Activated CD4-positive, alpha-beta T cell treated with anti-CD3 and anti-CD28 coated beads, Interleukin-2, amount 10 ng/mL, durations not matched to agents 24 days and 14 days (primary cell): ENCODE results near the gene PEX5. TPM values are rescaled to one million over a fixed set of nuclear protein-coding genes. Genes with fewer than 3 reads are reported as not detected.
A peak's percentile ranks its signal among the peaks of the same experiment; 100 is the strongest.
"Not testable (repeated sequence)": the region's sequence is repeated elsewhere in the genome, so short reads cannot be mapped to it uniquely, and the experiment has no call there.

Experiments used
- DNase-seq: peaks from one replicate; pipeline ENCODE4 v3.0.0; 2022
- H3K27ac Mint-ChIP-seq: one replicate; pipeline ENCODE4 v1.8.0; 2022; ENCODE audit warnings: mild to moderate bottlenecking, mixed read lengths
- H3K27me3 Mint-ChIP-seq: one replicate; pipeline ENCODE4 v1.8.0; 2022; ENCODE audit warnings: mixed read lengths
- H3K36me3 Mint-ChIP-seq: one replicate; pipeline ENCODE4 v1.8.0; 2022; ENCODE audit warnings: low read depth, mild to moderate bottlenecking, mixed read lengths
- H3K4me1 Mint-ChIP-seq: one replicate; pipeline ENCODE4 v1.8.0; 2021; ENCODE audit warnings: mixed read lengths
- H3K4me3 Mint-ChIP-seq: one replicate; pipeline ENCODE4 v1.8.0; 2022; ENCODE audit warnings: mild to moderate bottlenecking, moderate library complexity, mixed read lengths
- H3K9me3 Mint-ChIP-seq: one replicate; pipeline ENCODE4 v1.8.0; 2021; ENCODE audit warnings: mixed read lengths
- intact Hi-C: fragments of 100-400 bp; cut with micrococcal nuclease; formaldehyde crosslinking; loops from one replicate; pipeline ENCODE4 v1.15.1; 2023
- total RNA-seq: library from RNA; stranded (reverse); gene quantifications from 2 replicates; pipeline ENCODE4 v1.2.3, GENCODE V29; 2022

Gene PEX5
- total RNA-seq, 1 donor from 2014 or later: 36.7 TPM

DNA sequence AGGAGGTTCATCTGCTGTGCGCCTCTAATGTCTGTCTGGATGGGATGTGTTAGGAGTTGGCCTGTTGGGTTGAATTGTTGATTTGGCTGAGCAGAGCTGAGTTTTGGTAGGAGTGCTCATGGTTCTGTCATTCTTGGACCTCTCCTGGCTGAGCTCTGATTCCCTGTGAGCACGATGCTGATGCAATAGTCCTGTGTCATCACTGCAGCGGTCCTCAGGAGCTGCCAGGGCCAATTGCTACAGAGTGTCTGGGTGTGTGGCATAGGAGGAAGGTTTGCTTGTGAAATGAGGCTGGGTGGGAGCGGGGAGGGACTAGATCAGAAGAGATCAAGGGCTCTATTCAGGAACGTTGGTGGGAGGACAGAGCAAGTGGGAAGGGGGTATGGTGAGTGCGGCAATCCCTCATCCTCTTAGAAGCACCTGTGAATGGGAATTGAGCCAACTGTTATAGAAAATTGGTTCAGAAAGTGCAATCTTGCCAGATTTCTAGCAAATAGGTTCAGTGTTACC is 21.2 kb downstream of the PEX5 start:
- Mint-ChIP-seq H3K4me1 (no peaks in the 10 kb centered on the region), H3K4me3 (no peak overlapping the region), H3K27me3 (no peaks in the 10 kb centered on the region), H3K9me3 (peaks cover 10% of the 10 kb centered on the region), H3K36me3 (peaks cover 63% of the 10 kb centered on the region), H3K27ac (no peak overlapping the region)
- peak; percentile 17 for DNase-seq
- intact Hi-C loops: no loop called here

- Mint-ChIP-seq H3K36me3 (peaks cover 48% of the 10 kb centered on the region), H3K4me3 (no peak overlapping the region), H3K9me3 (peaks cover 10% of the 10 kb centered on the region), H3K4me1 (no peaks in the 10 kb centered on the region), H3K27me3 (no peaks in the 10 kb centered on the region), H3K27ac (no peak overlapping the region)
- DNase-seq: no peak
- intact Hi-C loops: no loop called here
These were observed 23.2 kb downstream of the PEX5 start for GRCh38 chr12:7212678-7213077.

DNA sequence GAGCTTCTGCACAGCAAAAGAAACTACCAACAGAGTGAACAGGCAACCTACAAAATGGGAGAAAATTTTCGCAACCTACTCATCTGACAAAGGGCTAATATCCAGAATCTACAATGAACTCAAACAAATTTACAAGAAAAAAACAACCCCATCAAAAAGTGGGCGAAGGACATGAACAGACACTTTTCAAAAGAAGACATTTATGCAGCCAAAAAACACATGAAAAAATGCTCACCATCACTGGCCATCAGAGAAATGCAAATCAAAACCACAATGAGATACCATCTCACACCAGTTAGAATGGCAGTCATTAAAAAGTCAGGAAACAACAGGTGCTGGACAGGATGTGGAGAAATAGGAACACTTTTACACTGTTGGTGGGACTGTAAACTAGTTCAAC is 24.3 kb downstream of the PEX5 start:
- H3K4me1 Mint-ChIP-seq, H3K27ac Mint-ChIP-seq, intact Hi-C loops, DNase-seq, H3K9me3 Mint-ChIP-seq, H3K27me3 Mint-ChIP-seq, H3K4me3 Mint-ChIP-seq: not testable (repeated sequence)
- H3K36me3 Mint-ChIP-seq: peaks cover 38% of the 10 kb centered on the region

GRCh38 chr12:7217475-7218069 is 28.1 kb downstream of the PEX5 start:
- no peak for DNase-seq
- H3K4me1 Mint-ChIP-seq: no peaks in the 10 kb centered on the region
- peaks cover 6% of the 10 kb centered on the region for H3K36me3 Mint-ChIP-seq
- H3K4me3 Mint-ChIP-seq: no peak overlapping the region
- peaks cover 2% of the 10 kb centered on the region for H3K9me3 Mint-ChIP-seq
- no peaks in the 10 kb centered on the region for H3K27me3 Mint-ChIP-seq
- intact Hi-C loops: no loop called here
- H3K27ac Mint-ChIP-seq: no peak overlapping the region

- no peaks in the 10 kb centered on the region for H3K27me3 Mint-ChIP-seq
- no peak overlapping the region for H3K27ac Mint-ChIP-seq
- no peaks in the 10 kb centered on the region for H3K36me3 Mint-ChIP-seq
- H3K4me1 Mint-ChIP-seq: no peaks in the 10 kb centered on the region
- intact Hi-C loops: loop anchor here (1.0 kb wide), 2 partner anchors 241 to 419 kb away; no protein-coding TSS in a partner anchor
- H3K4me3 Mint-ChIP-seq: no peak overlapping the region
- DNase-seq: peak; percentile 91
- no peaks in the 10 kb centered on the region for H3K9me3 Mint-ChIP-seq
These were observed 30.2 kb downstream of the PEX5 start for GRCh38 chr12:7219599-7220243.

DNA sequence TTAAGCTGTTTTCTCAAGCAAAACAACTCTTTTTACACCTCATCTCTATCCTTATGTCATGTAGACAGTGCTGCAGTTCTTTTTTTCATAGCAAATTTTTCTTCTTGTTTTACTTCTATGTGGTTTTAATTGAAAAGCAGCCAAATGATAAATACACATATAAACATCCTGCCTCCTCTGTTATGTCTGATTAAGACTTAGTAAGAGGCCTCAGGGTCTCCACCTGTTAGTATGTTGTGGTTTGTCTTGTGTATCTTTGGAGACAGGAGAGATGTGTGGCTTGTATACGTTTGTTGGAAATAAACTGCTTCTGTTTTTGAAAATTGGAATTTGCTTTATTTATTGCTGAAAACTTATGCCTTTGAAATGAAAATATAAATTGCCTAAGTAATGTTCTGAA is 32.0 kb downstream of the PEX5 start:
- Mint-ChIP-seq H3K9me3 (no peaks in the 10 kb centered on the region), H3K4me1 (no peaks in the 10 kb centered on the region), H3K27me3 (no peaks in the 10 kb centered on the region), H3K27ac (no peak overlapping the region), H3K36me3 (no peaks in the 10 kb centered on the region), H3K4me3 (no peak overlapping the region)
- no peak for DNase-seq
- intact Hi-C loops: no loop called here

DNA sequence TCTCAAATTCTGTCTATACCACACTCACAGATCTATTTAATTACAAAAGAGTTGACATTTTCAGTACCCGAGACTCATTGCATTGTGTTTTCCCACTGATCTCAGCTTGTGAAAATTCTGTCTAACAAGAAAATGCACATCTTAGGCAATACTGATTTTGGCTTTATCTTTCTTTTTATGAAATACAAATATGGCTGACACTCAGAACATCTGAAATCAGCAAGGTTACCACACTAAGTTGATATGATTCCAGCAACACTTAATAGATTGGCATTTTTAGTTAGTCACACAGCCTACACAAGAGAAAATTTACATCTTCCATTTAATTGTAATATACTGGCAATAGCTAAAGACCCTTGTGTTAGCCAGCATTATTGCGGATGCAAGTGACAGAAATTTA is 40.3 kb downstream of the PEX5 start:
- H3K27me3 Mint-ChIP-seq: peaks cover 23% of the 10 kb centered on the region
- H3K36me3 Mint-ChIP-seq: no peaks in the 10 kb centered on the region
- no peak for DNase-seq

DNA sequence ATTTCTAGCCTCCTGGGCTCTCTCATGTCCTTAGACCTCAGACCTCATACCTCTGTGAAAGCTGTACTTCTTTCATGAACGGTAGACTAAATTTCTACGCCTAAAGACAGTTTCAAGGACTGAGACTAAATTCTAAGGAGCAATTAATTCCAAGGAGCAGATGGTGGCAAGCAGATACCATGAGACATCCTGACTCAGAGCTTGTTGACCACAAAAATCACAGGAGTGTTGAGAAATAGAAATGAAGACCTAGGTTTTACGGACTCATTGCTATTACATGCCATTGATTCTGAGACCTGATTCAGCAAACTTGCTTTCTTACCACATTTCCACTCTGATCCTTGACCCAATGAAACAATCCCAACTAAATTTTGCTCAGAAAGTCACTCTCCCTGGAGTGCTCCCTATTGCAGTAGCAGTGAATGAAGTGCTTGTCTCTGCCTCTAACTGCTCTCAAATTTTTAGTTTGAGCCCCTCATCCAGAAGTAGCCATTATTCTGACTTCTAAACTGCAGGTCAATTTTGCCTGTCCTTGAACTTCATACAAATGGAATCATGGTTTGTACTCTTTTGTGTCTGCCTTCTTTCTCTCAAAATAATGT is 52.0 kb downstream of the PEX5 start:
- Mint-ChIP-seq H3K4me1 (peaks cover 5% of the 10 kb centered on the region), H3K9me3 (no peaks in the 10 kb centered on the region), H3K4me3 (no peak overlapping the region), H3K27ac (no peak overlapping the region), H3K27me3 (peaks cover 20% of the 10 kb centered on the region), H3K36me3 (no peaks in the 10 kb centered on the region)
- intact Hi-C loops: no loop called here
- DNase-seq: no peak

More for the DNA sequence above, 40.3 kb downstream of the PEX5 start:
- Mint-ChIP-seq H3K27ac (no peak overlapping the region), H3K9me3 (peaks cover 6% of the 10 kb centered on the region), H3K4me3 (no peak overlapping the region), H3K4me1 (no peaks in the 10 kb centered on the region)
- intact Hi-C loops: no loop called here

DNA sequence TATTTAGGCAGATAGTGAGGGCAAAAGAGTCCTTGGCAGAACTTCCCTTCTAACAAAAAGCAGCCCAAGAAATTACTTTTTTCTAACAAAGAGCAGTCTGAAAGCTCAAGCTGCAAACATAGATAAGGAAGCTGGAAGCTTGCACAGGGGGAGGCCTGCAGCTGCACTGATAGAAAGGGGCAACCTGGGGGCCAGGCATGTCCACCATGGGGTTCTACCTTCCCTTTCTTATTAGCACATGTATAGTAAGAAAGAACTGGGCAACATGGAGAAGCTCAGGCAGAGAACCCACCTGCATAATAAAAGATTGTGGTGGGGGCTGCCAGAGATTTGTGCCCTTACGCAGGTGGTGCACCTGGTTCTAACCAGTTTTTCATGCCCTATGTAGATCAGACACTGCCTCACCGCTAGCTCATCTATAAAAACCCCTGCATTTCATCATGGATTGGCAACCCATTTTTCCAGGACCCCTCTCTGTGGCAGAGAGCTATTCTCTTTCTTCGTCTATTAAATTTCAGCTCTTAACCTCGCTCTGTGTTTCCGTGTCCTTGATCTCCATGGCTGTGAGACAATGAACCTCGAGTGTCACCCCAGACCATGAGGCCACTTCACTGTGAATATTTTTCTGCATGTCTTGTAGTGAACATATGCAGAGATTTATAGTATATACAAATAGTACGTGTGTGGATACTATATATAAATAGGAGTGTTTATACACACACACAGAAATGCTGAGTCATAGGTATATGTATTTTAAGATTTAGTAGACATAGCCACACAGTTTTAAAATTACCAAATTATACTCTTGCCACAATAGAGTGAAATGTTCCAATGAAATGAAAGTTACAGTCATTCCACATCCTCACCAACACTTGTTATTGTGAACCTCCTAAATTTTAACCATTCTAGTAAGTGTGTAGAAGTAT is 53.0 kb downstream of the PEX5 start:
- no peak for DNase-seq
- no peaks in the 10 kb centered on the region for H3K9me3 Mint-ChIP-seq
- no peaks in the 10 kb centered on the region for H3K36me3 Mint-ChIP-seq
- H3K27me3 Mint-ChIP-seq: peaks cover 17% of the 10 kb centered on the region
- H3K4me1 Mint-ChIP-seq: peaks cover 5% of the 10 kb centered on the region
- H3K4me3 Mint-ChIP-seq: no peak overlapping the region
- H3K27ac Mint-ChIP-seq: no peak overlapping the region
- intact Hi-C loops: no loop called here

GRCh38 chr12:7251328-7251996 is 62.0 kb downstream of the PEX5 start:
- H3K27ac Mint-ChIP-seq, H3K9me3 Mint-ChIP-seq, H3K4me3 Mint-ChIP-seq, H3K27me3 Mint-ChIP-seq, H3K36me3 Mint-ChIP-seq, intact Hi-C loops, H3K4me1 Mint-ChIP-seq, DNase-seq: not testable (repeated sequence)

- Mint-ChIP-seq H3K27me3 (peaks cover 2% of the 10 kb centered on the region), H3K4me3 (no peak overlapping the region), H3K4me1 (no peaks in the 10 kb centered on the region), H3K36me3 (no peaks in the 10 kb centered on the region), H3K9me3 (no peaks in the 10 kb centered on the region), H3K27ac (no peak overlapping the region)
- intact Hi-C loops: no loop called here
- DNase-seq: no peak
These were observed 69.6 kb downstream of the PEX5 start for GRCh38 chr12:7259060-7259459.
